Neural cell (in vitro differentiated cells): ENCODE measurements around the gene IRX4.

Experiments used
- EP300 ChIP-seq: fragments of 450-650 bp; conservative IDR thresholded peaks from 2 replicates; pipeline ENCODE4 v1.6.1; 2014; ENCODE audit warnings: antibody characterized with exemption, mild to moderate bottlenecking, moderate library complexity; ENCODE audit not compliant: poor library complexity, severe bottlenecking
- MXI1 ChIP-seq: fragments of 450-650 bp; conservative IDR thresholded peaks from 2 replicates; pipeline ENCODE4 v1.6.1; 2014; ENCODE audit warnings: antibody characterized with exemption, mild to moderate bottlenecking; ENCODE audit not compliant: poor library complexity, severe bottlenecking
- TF ChIP-seq, protein P1 (sequence below): fragments of 450-650 bp; IDR thresholded peaks from 2 replicates; pipeline ENCODE4 v1.5.1; 2014; ENCODE audit warnings: antibody characterized with exemption, mild to moderate bottlenecking, moderate library complexity; ENCODE audit not compliant: poor library complexity, severe bottlenecking

DNA sequence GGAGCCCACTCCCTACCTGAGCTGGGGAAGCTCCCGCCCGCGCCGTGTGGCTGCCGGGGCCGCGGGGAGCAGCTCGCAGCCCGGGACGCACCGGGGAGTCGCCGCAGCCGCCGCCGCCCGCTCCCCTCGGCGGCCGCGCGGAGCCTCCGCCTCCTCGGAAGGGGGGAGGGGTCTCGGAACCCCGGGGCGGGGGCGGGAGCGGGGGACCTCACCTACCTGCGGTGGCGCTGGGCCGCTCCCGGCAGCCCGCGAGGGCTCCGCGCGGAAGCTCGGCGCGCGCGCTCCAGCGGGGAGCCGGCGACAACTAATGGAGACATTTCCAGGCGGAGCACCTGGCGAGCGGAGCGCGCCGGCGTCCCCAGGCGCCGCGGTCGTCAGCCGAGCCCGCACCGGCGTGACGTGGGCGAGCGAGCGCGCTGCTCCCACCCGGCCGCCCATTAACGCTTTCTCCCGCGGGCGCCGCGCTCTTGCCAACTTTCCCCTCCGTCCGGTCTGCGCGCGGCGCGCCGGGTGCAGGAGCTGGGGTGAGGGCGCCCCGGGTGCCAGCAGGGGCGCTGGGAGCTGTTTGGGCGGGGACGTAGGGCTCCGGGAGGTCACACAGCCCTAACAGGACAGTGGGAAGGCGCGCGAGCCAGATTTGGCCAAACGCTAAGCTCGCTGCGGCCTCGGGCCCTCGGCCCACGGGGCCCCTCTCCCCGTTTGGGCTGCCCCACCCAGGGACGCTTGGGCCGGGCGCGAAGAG is 4.3 kb upstream of the IRX4 start:
- TF ChIP-seq MXI1 (no peak), EP300 (no peak)
- TF ChIP-seq, protein P1, sequence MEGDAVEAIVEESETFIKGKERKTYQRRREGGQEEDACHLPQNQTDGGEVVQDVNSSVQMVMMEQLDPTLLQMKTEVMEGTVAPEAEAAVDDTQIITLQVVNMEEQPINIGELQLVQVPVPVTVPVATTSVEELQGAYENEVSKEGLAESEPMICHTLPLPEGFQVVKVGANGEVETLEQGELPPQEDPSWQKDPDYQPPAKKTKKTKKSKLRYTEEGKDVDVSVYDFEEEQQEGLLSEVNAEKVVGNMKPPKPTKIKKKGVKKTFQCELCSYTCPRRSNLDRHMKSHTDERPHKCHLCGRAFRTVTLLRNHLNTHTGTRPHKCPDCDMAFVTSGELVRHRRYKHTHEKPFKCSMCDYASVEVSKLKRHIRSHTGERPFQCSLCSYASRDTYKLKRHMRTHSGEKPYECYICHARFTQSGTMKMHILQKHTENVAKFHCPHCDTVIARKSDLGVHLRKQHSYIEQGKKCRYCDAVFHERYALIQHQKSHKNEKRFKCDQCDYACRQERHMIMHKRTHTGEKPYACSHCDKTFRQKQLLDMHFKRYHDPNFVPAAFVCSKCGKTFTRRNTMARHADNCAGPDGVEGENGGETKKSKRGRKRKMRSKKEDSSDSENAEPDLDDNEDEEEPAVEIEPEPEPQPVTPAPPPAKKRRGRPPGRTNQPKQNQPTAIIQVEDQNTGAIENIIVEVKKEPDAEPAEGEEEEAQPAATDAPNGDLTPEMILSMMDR, result peak; percentile 19
